ENCODE measurements around the gene TRUB2. TPM values are rescaled to one million over a fixed set of nuclear protein-coding genes. Genes with fewer than 3 reads are reported as not detected.
"Not testable (repeated sequence)": the region's sequence is repeated elsewhere in the genome, so short reads cannot be mapped to it uniquely, and the experiment has no call there.

The TRUB2 gene
- total RNA-seq, 2 donors from 2014 or later, result 7.4 to 8.4 TPM

- peak overlapping the region; percentile 82 for H3K4me3 ChIP-seq
- H3K27ac ChIP-seq, result peak overlapping the region; percentile 32 to 43
- H3K4me1 ChIP-seq (ENCODE audit: control insufficient read depth in 1 of 2, low read depth in 2 of 2), result peaks cover 0 to 12% of the 10 kb centered on the region in 2 donors
- peak; percentile 10 for ATAC-seq (ENCODE audit: insufficient number of reproducible peaks, low FRiP score, low read depth)
- no peak for DNase-seq (ENCODE audit: low spot score)
- no peaks in the 10 kb centered on the region for H3K9me3 ChIP-seq
- peaks cover 24% of the 10 kb centered on the region for H3K36me3 ChIP-seq
- TF ChIP-seq CTCF (IDR thresholded peaks at IDR 0.05), result no peak
- H3K27me3 ChIP-seq (replicated peaks; ENCODE audit: insufficient read depth), result no peaks in the 10 kb centered on the region
Observed at GRCh38 chr9:128340691-128341434, 18.6 kb upstream of the TRUB2 start.

GRCh38 chr9:128339761-128340690 lies 17.8 kb upstream of the TRUB2 start, which contains the start of gene SLC27A4:
Gene SLC27A4, plus strand, starts transcription at chr9:128340527. Its CDS starts 2,606 bp downstream, at chr9:128343133.
- ATAC-seq (ENCODE audit: insufficient number of reproducible peaks, low FRiP score, low read depth), result peak; percentile 58

GRCh38 chr9:128338852-128339614 lies 16.8 kb upstream of the TRUB2 start:
- not testable (repeated sequence) for H3K36me3 ChIP-seq; H3K27me3 ChIP-seq (replicated peaks; ENCODE audit: insufficient read depth); H3K27ac ChIP-seq; DNase-seq (ENCODE audit: low spot score); ATAC-seq (ENCODE audit: insufficient number of reproducible peaks, low FRiP score, low read depth); H3K9me3 ChIP-seq; H3K4me3 ChIP-seq
- H3K4me1 ChIP-seq (ENCODE audit: control insufficient read depth in 1 of 2, low read depth in 2 of 2), result peaks cover 0 to 12% of the 10 kb centered on the region in 2 donors

More at GRCh38 chr9:128339761-128340690, 17.8 kb upstream of the TRUB2 start, which contains the start of gene SLC27A4:
- no peak for DNase-seq (ENCODE audit: low spot score)
- no peak for TF ChIP-seq CTCF (IDR thresholded peaks at IDR 0.05)
- Histone ChIP-seq H3K9me3 (no peaks in the 10 kb centered on the region), H3K4me1 (ENCODE audit: control insufficient read depth in 1 of 2, low read depth in 2 of 2) (peaks cover 0 to 12% of the 10 kb centered on the region in 2 donors), H3K4me3 (peak within 1 kb of the TSS; percentile 82), H3K27ac (peak within 1 kb of the TSS; percentile 58), H3K27me3 (replicated peaks; ENCODE audit: insufficient read depth) (no peaks in the 10 kb centered on the region), H3K36me3 (peaks cover 18% of the 10 kb centered on the region)

GRCh38 chr9:128337936-128338335 lies 15.7 kb upstream of the TRUB2 start:
- no peak overlapping the region for H3K4me3 ChIP-seq
- no peak for DNase-seq (ENCODE audit: low spot score)
- no peak for TF ChIP-seq CTCF (IDR thresholded peaks at IDR 0.05)
- H3K36me3 ChIP-seq, result no peaks in the 10 kb centered on the region
- no peaks in the 10 kb centered on the region for H3K9me3 ChIP-seq
- peaks cover 0 to 12% of the 10 kb centered on the region in 2 donors for H3K4me1 ChIP-seq (ENCODE audit: control insufficient read depth in 1 of 2, low read depth in 2 of 2)
- H3K27me3 ChIP-seq (replicated peaks; ENCODE audit: insufficient read depth), result no peaks in the 10 kb centered on the region
- H3K27ac ChIP-seq, result no peak overlapping the region
- ATAC-seq (ENCODE audit: insufficient number of reproducible peaks, low FRiP score, low read depth), result no peak

- no peaks in the 10 kb centered on the region for H3K27me3 ChIP-seq (replicated peaks; ENCODE audit: insufficient read depth)
- TF ChIP-seq CTCF (IDR thresholded peaks at IDR 0.05), result no peak
- DNase-seq (ENCODE audit: low spot score) (no peak), ATAC-seq (ENCODE audit: insufficient number of reproducible peaks, low FRiP score, low read depth) (no peak)
- H3K27ac ChIP-seq, result no peak overlapping the region
- no peaks in the 10 kb centered on the region for H3K9me3 ChIP-seq
- no peaks in the 10 kb centered on the region for H3K36me3 ChIP-seq
- H3K4me1 ChIP-seq (ENCODE audit: control insufficient read depth in 1 of 2, low read depth in 2 of 2), result peaks cover 0 to 3% of the 10 kb centered on the region in 2 donors
- H3K4me3 ChIP-seq, result no peak overlapping the region
Observed at GRCh38 chr9:128335914-128336313, 13.7 kb upstream of the TRUB2 start.
